ENCODE data around the gene EDDM13. TPM values are rescaled to one million over a fixed set of nuclear protein-coding genes. Genes with fewer than 3 reads are reported as not detected.
"Not testable (repeated sequence)": the region's sequence is repeated elsewhere in the genome, so short reads cannot be mapped to it uniquely, and the experiment has no call there.

EDDM13 gene
- total and polyA plus RNA-seq, 2 donors from 2014 or later, result 0.54 to 1.6 TPM

DNA sequence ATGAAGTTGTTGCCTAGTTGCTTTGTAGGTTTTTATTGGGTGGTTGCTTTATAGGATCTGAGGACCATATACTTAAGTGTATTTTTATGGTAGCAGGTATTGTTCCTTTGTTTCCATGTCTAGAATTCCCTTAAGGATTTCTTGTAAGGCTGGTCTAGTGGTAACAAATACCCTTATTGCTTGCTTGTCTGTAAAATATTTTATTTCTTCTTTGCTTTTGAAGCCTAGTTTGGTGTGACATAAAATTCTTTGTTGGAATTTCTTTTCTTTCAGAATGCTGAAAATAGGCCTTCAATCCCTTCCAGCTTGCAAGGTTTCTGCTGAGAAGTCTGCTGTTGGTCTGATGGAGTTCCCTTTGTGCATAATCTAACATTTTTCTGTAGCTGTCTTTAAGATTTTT, 60.1 kb downstream of the EDDM13 start:
- Histone ChIP-seq H3K36me3 (ENCODE audit: control insufficient read depth in 2 of 3, insufficient read depth in 3 of 3, low read length in 3 of 3) (no peaks in the 10 kb centered on the region), H3K4me3 (ENCODE audit: low read length in 3 of 3) (no peak overlapping the region), H3K27me3 (ENCODE audit: control insufficient read depth, insufficient read depth, low read length) (no peaks in the 10 kb centered on the region), H3K9ac (ENCODE audit: low read length in 3 of 3) (no peak overlapping the region), H3K27ac (ENCODE audit: low read depth in 2 of 2, low read length in 2 of 2) (no peak overlapping the region), H3K4me1 (ENCODE audit: control insufficient read depth in 2 of 3, insufficient read depth in 2 of 3, low read depth in 1 of 3, low read length in 3 of 3) (no peaks in the 10 kb centered on the region), H3K9me3 (ENCODE audit: control insufficient read depth in 2 of 3, insufficient read depth in 1 of 3, low read length in 3 of 3) (no peaks in the 10 kb centered on the region)
- FAIRE-seq (no peak), DNase-seq (no peak)
- TF ChIP-seq, protein P1, sequence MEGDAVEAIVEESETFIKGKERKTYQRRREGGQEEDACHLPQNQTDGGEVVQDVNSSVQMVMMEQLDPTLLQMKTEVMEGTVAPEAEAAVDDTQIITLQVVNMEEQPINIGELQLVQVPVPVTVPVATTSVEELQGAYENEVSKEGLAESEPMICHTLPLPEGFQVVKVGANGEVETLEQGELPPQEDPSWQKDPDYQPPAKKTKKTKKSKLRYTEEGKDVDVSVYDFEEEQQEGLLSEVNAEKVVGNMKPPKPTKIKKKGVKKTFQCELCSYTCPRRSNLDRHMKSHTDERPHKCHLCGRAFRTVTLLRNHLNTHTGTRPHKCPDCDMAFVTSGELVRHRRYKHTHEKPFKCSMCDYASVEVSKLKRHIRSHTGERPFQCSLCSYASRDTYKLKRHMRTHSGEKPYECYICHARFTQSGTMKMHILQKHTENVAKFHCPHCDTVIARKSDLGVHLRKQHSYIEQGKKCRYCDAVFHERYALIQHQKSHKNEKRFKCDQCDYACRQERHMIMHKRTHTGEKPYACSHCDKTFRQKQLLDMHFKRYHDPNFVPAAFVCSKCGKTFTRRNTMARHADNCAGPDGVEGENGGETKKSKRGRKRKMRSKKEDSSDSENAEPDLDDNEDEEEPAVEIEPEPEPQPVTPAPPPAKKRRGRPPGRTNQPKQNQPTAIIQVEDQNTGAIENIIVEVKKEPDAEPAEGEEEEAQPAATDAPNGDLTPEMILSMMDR (IDR thresholded peaks at IDR 0.05; ENCODE audit: borderline replicate concordance, extremely low read depth, insufficient read depth), result no peak
- intact Hi-C loops (cut with DNase I), result loop anchor here (10.0 kb wide), 1 partner anchor 238 kb away; no protein-coding TSS in a partner anchor

DNA sequence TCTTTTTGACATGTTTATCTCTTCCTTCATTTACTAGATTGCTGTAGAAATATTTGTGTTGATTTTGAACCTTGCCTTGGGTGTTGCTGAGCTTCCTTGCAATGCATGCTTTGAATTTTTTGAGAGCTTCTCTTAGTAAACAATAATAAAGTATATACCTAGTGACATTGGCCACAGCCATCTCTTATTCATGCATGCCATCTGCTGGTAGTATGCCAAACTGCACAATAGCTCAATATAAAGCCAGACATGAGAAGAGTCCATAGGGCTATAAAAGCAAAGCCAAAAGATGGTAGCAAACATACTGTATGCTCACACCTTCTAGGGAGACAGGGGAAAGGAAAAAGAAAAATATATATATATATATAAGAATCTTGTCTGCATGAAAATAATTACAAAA, 61.0 kb downstream of the EDDM13 start:
- H3K9ac ChIP-seq (ENCODE audit: low read length in 3 of 3), result no peak overlapping the region
- H3K9me3 ChIP-seq (ENCODE audit: control insufficient read depth in 2 of 3, insufficient read depth in 1 of 3, low read length in 3 of 3), result no peaks in the 10 kb centered on the region
- DNase-seq (peak in 3 of 5 donors; percentile 44 to 64 (median 62)), FAIRE-seq (peak; percentile 3)
- intact Hi-C loops (cut with DNase I), result loop anchor here (10.0 kb wide), 1 partner anchor 239 kb away; no protein-coding TSS in a partner anchor
- no peaks in the 10 kb centered on the region for H3K36me3 ChIP-seq (ENCODE audit: control insufficient read depth in 2 of 3, insufficient read depth in 3 of 3, low read length in 3 of 3)
- no peak overlapping the region for H3K27ac ChIP-seq (ENCODE audit: low read depth in 2 of 2, low read length in 2 of 2)
- TF ChIP-seq, protein P1 (IDR thresholded peaks at IDR 0.05; ENCODE audit: borderline replicate concordance, extremely low read depth, insufficient read depth), result peak; percentile 75
- no peak overlapping the region for H3K4me3 ChIP-seq (ENCODE audit: low read length in 3 of 3)
- no peaks in the 10 kb centered on the region for H3K27me3 ChIP-seq (ENCODE audit: control insufficient read depth, insufficient read depth, low read length)
- no peaks in the 10 kb centered on the region for H3K4me1 ChIP-seq (ENCODE audit: control insufficient read depth in 2 of 3, insufficient read depth in 2 of 3, low read depth in 1 of 3, low read length in 3 of 3)

DNA sequence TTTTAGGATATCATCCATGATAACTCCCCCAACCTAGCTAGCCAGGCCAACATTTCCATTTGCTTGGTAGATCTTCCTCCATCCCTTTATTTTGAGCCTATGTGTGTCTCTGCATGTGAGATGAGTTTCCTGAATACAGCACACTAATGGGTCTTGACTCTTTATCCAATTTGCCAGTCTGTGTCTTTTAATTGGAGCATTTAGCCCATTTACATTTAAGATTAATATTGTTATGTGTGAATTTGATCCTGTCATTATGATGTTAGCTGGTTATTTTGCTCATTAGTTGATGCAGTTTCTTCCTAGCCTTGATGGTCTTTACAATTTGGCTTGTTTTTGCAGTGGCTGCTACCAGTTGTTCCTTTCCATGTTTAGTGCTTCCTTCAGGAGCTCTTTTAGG, 62.8 kb downstream of the EDDM13 start:
- H3K27ac ChIP-seq (ENCODE audit: low read depth in 2 of 2, low read length in 2 of 2); FAIRE-seq; H3K9ac ChIP-seq (ENCODE audit: low read length in 3 of 3); DNase-seq; H3K27me3 ChIP-seq (ENCODE audit: control insufficient read depth, insufficient read depth, low read length); H3K9me3 ChIP-seq (ENCODE audit: control insufficient read depth in 2 of 3, insufficient read depth in 1 of 3, low read length in 3 of 3); H3K4me1 ChIP-seq (ENCODE audit: control insufficient read depth in 2 of 3, insufficient read depth in 2 of 3, low read depth in 1 of 3, low read length in 3 of 3); H3K4me3 ChIP-seq (ENCODE audit: low read length in 3 of 3); H3K36me3 ChIP-seq (ENCODE audit: control insufficient read depth in 2 of 3, insufficient read depth in 3 of 3, low read length in 3 of 3): not testable (repeated sequence)
- intact Hi-C loops (cut with DNase I), result loop anchor here (10.0 kb wide), 1 partner anchor 241 kb away; no protein-coding TSS in a partner anchor

DNA sequence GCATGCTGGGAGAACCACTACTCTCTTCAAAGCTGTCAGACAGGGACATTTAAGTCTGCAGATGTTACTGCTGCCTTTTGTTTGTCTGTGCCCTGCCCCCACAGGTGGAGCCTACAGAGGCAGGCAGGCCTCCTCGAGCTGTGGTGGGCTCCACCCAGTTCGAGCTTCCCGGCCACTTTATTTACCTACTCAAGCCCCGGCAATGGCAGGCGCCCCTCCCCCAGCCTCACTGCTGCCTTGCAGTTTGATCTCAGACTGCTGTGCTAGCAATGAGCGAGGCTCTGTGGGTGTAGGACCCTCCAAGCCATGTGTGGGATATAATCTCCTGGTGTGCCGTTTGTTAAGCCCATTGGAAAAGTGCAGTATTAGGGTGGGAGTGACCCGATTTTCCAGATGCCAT, 64.5 kb downstream of the EDDM13 start:
- DNase-seq; H3K4me3 ChIP-seq (ENCODE audit: low read length in 3 of 3); H3K36me3 ChIP-seq (ENCODE audit: control insufficient read depth in 2 of 3, insufficient read depth in 3 of 3, low read length in 3 of 3); H3K9ac ChIP-seq (ENCODE audit: low read length in 3 of 3); H3K27ac ChIP-seq (ENCODE audit: low read depth in 2 of 2, low read length in 2 of 2); H3K9me3 ChIP-seq (ENCODE audit: control insufficient read depth in 2 of 3, insufficient read depth in 1 of 3, low read length in 3 of 3); H3K27me3 ChIP-seq (ENCODE audit: control insufficient read depth, insufficient read depth, low read length); FAIRE-seq; H3K4me1 ChIP-seq (ENCODE audit: control insufficient read depth in 2 of 3, insufficient read depth in 2 of 3, low read depth in 1 of 3, low read length in 3 of 3): not testable (repeated sequence)
- intact Hi-C loops (cut with DNase I), result loop anchor here (10.0 kb wide), 1 partner anchor 242 kb away; no protein-coding TSS in a partner anchor

DNA sequence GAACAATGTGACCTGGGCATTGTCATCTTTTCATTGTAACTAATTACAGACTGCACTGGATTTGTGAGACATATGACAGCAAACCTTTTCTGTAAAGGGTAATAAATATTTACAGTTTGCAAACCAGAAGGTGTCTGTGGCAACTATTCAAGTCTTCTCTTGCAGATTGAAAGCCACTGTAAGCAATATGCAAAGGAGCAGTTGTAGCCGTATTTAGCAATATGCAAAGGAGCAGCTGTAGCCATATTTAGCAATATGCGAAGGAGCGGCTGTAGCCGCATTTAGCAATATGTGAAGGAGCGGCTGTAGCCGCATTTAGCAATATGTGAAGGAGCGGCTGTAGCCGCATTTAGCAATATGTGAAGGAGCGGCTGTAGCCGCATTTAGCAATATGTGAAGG, 66.5 kb downstream of the EDDM13 start:
- H3K4me3 ChIP-seq (ENCODE audit: low read length in 3 of 3); FAIRE-seq; H3K27me3 ChIP-seq (ENCODE audit: control insufficient read depth, insufficient read depth, low read length); H3K4me1 ChIP-seq (ENCODE audit: control insufficient read depth in 2 of 3, insufficient read depth in 2 of 3, low read depth in 1 of 3, low read length in 3 of 3); DNase-seq; H3K36me3 ChIP-seq (ENCODE audit: control insufficient read depth in 2 of 3, insufficient read depth in 3 of 3, low read length in 3 of 3); H3K9me3 ChIP-seq (ENCODE audit: control insufficient read depth in 2 of 3, insufficient read depth in 1 of 3, low read length in 3 of 3); H3K27ac ChIP-seq (ENCODE audit: low read depth in 2 of 2, low read length in 2 of 2); H3K9ac ChIP-seq (ENCODE audit: low read length in 3 of 3): not testable (repeated sequence)
- intact Hi-C loops (cut with DNase I), result loop anchor here (10.0 kb wide), 1 partner anchor 244 kb away; no protein-coding TSS in a partner anchor

Data from kidney (tissue), 14 donors.